A549 (cell line): Measurements from ENCODE around the gene THSD7A.

Source experiments
- CBX8 ChIP-seq: fragments of 200-600 bp; sonication (generic); IDR thresholded peaks from 2 replicates; pipeline ENCODE4 v1.6.1; 2016
- POLR2A ChIP-seq: IDR thresholded peaks from 2 replicates; pipeline ENCODE4 v1.6.1; 2012; ENCODE audit warnings: mild to moderate bottlenecking, low read length
- TF ChIP-seq, protein P1 (sequence below): fragments of >200 bp; sonication (Bioruptor Twin); formaldehyde crosslinking; IDR thresholded peaks from 3 replicates; pipeline ENCODE4 v1.5.1; 2016
- TF ChIP-seq, protein P2 (sequence below): fragments of 200-600 bp; sonication (generic); IDR thresholded peaks from 2 replicates; pipeline ENCODE4 v1.6.1; 2016; ENCODE audit warnings: antibody characterized with exemption, mild to moderate bottlenecking, moderate library complexity

- TF ChIP-seq, protein P1, sequence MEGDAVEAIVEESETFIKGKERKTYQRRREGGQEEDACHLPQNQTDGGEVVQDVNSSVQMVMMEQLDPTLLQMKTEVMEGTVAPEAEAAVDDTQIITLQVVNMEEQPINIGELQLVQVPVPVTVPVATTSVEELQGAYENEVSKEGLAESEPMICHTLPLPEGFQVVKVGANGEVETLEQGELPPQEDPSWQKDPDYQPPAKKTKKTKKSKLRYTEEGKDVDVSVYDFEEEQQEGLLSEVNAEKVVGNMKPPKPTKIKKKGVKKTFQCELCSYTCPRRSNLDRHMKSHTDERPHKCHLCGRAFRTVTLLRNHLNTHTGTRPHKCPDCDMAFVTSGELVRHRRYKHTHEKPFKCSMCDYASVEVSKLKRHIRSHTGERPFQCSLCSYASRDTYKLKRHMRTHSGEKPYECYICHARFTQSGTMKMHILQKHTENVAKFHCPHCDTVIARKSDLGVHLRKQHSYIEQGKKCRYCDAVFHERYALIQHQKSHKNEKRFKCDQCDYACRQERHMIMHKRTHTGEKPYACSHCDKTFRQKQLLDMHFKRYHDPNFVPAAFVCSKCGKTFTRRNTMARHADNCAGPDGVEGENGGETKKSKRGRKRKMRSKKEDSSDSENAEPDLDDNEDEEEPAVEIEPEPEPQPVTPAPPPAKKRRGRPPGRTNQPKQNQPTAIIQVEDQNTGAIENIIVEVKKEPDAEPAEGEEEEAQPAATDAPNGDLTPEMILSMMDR, result no peak
- TF ChIP-seq CBX8 (no peak), POLR2A (no peak)
- TF ChIP-seq, protein P2, sequence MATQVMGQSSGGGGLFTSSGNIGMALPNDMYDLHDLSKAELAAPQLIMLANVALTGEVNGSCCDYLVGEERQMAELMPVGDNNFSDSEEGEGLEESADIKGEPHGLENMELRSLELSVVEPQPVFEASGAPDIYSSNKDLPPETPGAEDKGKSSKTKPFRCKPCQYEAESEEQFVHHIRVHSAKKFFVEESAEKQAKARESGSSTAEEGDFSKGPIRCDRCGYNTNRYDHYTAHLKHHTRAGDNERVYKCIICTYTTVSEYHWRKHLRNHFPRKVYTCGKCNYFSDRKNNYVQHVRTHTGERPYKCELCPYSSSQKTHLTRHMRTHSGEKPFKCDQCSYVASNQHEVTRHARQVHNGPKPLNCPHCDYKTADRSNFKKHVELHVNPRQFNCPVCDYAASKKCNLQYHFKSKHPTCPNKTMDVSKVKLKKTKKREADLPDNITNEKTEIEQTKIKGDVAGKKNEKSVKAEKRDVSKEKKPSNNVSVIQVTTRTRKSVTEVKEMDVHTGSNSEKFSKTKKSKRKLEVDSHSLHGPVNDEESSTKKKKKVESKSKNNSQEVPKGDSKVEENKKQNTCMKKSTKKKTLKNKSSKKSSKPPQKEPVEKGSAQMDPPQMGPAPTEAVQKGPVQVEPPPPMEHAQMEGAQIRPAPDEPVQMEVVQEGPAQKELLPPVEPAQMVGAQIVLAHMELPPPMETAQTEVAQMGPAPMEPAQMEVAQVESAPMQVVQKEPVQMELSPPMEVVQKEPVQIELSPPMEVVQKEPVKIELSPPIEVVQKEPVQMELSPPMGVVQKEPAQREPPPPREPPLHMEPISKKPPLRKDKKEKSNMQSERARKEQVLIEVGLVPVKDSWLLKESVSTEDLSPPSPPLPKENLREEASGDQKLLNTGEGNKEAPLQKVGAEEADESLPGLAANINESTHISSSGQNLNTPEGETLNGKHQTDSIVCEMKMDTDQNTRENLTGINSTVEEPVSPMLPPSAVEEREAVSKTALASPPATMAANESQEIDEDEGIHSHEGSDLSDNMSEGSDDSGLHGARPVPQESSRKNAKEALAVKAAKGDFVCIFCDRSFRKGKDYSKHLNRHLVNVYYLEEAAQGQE, result no peak
Measured at GRCh38 chr7:11538751-11539299, 293.2 kb downstream of the THSD7A start.
